GM19372 (cell line): ENCODE data around the gene KCNG2.

Experiments used
- ATAC-seq: cut with Tn5 transposase; IDR thresholded peaks from one replicate; pipeline ENCODE4 v1.9.1; 2021; ENCODE audit warnings: mild to moderate bottlenecking, low read depth, moderate library complexity; ENCODE audit not compliant: unreplicated experiment

KCNG2 gene

DNA sequence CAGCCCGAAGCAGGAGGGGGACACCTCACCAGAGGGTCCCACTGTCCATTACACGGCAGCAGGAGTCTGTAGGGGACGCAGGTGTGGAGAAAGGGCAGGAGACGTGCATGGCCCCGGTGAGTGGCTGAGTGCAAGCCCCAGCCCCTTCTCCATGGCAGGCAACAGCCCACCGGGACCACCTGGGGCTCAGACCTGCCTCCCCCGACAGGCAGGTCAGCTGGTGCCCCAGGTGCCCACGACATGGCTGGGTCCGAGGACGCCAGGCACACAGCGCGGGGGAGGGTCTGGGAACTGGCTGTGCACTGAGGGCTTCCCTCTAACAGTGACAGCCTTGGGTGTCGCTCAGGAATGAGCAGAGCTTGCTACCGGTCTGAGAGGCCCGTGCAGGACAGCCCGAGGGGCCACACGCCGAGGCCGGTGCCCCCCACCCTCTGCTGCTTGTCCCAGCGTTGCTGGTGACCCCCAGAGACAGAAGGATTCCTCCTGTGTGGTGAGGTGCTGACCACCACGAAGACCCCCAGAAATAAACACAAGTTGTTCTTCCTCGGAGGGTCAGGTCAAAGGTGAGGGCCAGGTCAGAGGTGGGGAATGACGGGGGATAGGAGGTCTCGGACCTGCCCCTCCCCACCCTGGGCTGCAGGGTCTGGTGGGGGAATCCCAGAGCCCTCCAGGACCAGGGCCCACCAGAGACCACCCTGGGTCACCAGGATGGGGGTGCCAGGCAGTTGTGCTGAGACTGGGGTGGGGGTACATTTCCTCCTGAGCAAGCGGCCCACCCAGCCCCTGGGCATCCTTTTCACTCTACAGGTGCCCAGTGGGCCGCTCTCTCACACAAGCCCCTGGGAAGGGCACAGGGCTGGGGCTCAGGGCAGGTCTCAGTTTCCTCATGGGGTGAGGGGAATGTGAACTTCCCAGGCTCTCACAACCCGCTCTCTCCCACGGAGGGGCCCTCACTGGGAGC is 103.2 kb downstream of the KCNG2 start:
- no peak for ATAC-seq

DNA sequence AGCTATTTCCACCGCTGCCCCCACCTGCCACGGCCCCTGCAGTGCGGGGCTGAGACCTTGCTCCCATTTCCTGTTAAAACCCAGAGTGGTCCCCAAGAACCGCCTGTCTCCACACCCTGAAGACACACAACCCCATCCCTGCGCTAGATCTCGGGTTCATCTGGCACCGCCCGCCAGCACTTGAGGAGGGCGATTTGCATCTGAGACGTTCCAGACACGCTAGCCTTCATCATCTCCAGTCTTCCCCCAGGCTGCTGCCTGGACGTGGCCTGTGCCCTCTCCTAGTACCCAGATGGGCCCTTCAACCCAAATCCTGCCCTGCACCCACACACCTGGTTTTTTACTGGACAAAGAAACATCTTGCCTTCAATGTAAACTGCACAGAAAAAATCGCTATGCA is 103.9 kb downstream of the KCNG2 start:
- ATAC-seq: no peak

DNA sequence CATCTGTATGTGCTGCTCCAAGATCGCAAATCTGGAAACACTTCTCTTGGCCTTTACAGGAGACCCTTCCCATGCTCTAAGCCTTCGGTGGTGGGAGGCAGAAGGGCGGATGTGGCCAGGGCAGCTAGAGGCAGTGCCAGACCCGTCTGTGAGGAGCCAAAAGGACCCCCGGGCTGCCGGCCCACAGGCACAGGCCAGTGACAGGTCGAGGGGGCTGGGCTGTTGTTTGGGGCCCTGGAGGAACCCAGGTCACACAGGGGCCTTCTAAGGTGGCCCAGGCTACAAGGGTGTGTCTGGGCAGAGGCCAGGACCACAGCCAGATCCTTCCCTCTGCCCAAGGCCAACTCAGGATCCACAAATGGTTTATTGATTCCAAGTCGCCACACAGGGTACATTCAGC is 104.3 kb downstream of the KCNG2 start:
- ATAC-seq: no peak

DNA sequence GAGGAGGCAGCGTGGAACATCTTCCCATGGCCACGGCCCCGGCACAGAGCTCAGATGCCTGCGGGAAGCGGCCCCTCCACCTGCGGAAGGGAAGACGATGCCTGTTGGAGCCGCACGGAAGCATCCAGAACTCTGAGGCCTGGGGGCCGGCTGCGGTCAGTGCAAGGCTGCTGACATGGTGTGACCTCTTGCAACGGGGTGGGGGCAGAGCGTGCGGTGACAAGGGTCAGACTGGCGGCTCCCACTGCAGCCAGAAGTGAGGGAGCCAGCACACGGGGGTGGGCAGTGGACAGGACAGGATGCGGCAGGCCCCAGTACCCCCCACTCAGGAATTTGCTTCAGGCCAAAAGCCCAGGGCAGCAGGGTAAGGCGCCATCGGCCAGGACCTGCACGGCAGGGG is 104.9 kb downstream of the KCNG2 start:
- ATAC-seq: no peak

DNA sequence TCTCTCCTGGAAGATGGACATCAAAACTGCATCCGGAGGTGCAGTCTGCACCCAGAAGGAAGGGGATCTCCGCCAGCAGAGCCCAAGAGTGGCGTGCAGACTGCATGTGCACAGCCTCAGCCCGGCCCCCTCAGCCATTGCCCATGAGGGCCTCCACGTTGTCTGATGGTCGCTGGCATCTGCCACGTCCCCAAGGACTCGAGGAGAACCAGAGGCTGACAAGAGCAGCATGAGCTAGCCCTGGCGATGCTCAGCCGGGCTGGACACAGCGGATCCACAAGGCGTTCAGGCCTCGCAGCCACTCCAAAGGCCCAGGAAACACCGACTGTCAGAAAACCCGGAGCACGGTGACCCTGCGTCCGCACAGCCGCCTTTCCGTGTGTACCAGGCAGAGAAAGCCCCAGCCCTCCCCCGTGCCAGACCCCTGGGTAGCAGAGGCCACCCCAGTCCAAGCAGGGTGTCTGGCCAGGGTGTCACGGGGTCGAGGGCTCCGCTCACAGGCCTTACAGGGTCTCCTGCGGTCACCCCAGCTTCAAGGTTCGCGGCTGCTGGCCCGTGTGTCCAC is 105.4 kb downstream of the KCNG2 start:
- no peak for ATAC-seq

DNA sequence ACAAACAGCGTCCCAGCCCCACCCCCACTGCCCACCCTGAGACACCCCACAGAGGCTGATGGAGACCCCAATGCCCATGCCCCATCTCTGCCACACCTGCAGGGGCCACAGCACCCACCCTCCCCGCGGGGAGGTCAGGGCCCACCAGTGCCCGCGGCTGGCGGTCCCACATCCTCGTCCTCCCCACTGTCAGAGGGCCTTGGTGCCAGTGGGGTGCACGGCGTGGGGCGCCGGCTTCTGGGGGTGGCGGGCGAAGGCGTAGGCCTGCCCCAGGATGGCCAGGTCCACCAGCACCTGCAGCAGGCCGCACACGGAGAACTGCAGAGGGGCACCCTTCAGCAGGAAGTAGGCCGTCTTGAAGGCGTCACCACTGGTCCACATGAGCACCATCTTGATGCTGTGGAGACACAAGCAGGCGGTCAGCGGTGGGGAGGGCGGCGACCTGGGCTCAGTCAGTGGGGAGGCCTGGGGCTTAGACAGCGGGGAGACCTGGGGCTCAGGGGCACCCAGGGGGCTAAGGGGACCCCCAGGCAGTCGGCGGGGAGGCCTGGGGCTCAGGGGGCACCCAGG is 106.1 kb downstream of the KCNG2 start:
- ATAC-seq: no peak

DNA sequence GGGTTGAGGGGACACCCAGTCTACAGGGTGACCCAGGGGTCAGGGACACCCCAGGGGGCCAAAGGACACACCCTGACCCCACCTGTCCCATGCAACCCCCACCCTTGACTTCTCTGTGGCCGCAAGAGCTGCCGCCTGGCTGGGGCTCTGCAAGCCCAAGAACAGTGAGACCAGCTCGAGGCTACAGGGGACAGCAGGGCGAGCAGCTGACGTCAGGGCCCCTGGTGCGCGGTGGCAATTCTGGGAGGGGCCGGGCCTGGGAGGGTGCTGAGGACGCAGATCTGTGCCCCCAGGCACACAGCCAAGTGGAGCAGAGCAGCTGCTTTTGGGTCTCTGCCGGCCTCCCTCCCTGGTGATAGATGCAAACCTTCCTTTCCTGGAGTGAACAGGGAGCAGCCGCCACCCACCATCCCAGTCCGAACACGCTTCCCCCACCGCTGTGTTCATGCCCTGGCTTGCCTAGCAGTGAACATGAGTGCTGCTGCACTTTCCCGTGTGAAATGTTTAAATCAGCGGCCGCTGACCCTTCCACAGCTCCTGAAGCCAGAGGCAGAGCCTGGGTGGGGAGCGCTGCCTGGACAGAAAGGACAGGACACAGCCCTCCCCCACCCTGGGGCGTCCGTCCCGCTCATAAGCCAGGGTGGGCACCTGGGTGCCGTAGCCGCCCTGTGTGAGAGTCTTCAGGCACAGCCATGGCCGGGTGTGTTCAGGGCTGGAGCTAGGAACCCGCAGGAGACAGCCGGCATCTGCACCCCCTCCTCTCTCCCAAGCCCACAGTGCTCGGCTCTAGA is 106.8 kb downstream of the KCNG2 start:
- no peak for ATAC-seq

DNA sequence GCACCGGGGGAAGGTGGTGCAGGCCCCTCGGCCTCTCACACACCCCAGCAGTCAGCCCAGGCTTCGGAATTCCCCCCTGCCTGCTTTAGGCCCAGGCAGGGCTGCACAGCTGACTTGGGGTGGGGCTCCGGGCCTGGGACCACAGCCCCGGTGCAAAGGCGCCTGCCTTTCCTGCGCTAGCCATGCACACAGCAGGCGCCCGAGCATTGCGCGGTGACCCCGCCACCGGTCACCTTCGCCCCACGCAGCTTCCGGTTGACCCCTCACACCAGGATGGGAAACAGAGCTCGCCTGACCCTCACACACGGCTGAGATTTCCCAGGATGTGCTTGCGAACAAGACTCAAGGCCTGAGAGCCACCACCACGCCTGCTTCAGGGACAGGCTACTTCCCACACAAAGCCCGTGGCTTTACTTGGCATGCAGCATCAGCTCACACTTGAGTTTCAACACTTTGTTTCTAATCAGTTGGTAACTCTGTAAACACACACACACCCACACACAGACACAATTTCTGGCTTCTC is 107.7 kb downstream of the KCNG2 start:
- ATAC-seq: no peak

DNA sequence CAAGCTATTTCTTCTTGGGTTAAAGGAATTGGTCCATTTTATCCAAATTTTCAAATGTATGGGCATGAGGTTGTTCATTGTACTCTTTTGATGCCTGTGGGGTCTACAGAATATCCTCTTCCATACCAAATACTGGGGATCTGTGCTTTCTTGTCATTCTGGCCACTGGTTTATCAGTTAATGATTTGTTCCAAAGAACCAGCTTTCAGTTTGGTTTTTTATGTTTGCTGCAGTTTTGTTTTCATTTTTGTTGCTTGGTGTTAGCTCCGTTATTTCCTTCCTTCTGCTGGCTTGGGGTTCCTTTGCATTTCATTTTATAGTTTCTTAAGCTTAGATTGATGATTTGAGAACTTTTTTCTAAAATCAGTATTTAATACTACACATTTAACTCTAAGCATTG is 108.3 kb downstream of the KCNG2 start:
- ATAC-seq: no peak

DNA sequence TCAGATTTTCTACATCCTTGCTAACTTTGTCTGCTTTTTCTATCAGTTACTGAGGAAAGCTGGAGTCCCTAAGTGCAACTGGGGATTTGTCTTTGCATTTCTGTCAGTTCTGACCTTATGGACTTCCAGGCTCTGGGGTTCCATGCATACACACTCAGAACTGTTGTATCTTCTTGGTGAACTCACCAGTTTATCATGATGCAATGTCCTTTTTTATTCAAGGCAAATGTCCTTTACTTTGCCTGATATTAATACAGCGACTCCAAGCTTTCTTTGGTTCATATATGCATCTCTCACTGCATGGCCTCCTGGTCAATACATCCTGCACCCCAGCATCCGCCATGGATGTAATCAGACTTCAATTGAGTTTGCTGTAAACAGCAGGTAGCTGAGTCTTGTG is 109.0 kb downstream of the KCNG2 start:
- no peak for ATAC-seq

DNA sequence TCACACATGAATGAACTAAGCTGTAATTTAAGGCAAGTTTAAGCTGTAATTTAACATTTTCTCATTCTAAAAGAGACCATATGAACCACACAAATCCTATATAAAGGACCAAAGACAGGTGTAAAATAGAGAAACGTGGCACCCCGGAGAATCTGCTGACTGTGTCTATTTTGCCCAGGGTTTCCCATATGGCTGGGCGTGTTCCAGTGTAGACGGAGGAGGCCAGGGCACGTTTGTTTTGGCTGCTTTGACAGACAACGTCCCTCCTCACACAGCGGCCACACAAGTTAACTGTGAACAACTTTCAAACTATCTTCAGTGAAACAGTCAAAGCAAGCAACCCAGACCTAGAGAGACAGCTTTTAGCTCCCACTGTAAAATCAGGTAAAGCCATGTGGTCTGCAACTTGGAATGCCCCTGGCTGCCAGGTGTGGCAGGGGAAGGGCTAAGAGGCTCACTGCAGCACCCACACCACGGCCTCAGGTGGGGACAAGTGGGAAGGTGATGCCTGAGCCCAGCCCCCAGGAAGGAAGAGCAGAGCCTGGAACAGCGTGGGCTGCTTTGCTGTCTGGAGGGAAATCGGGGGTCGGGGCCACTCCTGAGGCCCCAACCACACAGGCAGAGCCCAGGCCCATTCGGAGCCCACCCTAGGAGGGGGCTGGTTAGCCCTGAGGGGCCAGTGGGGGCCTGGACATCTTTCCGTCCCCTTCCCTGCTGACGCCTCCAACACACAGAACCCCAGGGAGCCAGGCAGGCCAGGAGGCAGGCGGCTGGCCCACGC is 113.0 kb downstream of the KCNG2 start:
- no peak for ATAC-seq

DNA sequence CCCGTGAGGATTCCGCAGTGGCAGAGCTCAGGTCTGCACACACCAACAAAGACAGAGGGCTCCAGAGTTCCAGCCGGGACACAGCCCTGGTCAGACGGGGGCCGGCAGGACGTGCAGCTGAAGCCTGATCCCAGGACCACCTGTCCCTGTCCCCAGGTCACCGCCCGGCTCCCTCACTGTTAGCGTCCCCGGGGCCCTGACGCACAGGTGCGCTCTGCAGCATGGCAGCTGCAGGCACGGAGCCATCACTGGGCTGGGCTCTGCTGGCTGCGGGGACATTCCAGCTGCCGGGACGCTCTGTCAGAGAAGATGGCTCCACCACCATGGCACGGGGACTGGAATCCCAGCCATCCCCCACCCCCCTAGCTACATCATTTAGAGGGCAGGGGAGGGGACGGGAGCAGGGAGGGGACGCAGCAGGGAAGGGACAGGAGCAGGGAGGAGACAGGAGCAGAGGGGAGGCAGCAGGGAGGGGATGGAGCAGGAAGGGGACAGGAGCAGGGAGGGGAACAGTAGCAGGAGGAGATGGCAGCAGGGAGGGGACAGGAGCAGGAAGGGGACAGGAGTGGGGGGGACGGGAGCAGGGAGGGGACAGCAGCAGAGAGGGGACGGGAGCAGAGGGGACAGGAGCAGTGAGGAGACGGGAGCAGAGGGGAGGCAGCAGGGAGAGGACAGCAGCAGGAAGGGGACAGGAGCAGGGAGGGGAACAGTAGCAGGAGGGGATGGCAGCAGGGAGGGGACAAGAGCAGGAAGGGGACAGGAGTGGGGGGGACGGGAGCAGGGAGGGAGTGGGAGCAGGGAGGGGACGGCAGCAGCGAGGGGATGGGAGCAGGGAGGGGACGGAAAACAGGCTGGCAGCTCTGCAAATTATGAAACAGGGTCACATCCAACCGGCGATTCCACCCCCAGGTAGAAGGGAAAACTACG is 113.9 kb downstream of the KCNG2 start:
- no peak for ATAC-seq

DNA sequence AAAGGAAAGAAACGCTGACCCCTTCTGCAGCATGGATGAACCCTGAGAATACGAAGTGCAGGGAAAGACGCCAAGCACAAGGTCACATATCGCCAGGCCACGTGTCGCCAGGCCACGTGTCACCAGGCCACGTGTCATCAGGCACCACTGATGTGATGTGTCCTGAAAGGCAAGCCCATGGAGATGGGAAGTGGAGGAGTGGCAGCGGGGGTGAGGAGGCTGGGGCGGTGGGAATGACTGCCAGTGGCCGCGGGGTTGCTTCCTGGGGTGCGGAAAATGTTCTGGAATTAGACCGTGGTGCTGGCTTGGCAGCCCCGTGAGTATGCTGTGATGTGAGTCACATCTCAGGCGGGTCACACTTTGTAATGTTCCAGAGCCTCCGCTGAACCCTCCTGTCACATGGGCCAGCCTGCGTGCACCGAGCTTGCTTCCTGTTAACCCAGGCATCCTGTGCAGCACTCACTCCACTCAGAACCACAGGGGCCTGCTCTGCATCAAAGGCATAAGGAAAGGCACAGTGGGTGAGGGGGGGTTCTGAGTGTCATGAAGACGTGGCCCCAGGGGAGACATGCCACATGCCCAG is 114.8 kb downstream of the KCNG2 start:
- no peak for ATAC-seq

DNA sequence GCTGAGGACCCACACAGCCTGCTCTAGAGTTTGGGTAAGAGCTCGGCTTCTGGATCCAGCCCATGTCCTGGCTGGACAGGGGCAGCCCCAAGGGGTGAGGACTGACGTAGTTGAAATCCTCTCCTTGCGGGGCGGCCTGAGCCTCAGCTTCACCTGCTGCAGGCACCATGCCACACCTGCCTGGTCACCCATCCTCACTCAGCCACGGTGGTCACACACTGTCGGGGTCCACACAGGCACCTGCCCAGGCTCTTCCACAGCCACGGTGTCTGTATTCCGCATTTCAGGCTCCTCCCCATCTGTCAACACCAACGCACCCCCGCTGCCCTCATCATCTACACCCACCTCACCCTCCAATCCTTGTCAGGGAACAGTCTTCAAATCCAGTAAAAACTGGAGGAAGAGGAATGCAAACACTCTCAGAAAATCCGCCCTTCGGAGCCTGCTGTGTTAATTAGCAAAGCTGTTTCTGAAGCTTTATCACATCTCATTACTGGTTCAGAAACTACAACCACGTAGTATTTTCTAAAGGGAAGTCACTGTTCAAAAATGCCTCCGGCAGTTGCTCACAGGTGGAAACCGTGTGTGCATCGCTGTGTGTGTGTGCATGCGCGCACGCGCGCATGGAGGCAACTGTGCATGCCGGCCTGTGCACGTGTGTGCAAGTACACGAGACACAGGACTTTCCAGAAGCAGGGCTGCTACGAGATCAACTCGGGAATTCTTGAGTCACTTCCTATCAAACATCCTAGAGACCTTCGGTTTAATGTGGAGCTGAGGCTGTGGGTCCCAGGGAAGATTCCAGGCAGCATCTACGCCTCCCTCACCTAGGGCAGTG is 115.5 kb downstream of the KCNG2 start:
- ATAC-seq: no peak

DNA sequence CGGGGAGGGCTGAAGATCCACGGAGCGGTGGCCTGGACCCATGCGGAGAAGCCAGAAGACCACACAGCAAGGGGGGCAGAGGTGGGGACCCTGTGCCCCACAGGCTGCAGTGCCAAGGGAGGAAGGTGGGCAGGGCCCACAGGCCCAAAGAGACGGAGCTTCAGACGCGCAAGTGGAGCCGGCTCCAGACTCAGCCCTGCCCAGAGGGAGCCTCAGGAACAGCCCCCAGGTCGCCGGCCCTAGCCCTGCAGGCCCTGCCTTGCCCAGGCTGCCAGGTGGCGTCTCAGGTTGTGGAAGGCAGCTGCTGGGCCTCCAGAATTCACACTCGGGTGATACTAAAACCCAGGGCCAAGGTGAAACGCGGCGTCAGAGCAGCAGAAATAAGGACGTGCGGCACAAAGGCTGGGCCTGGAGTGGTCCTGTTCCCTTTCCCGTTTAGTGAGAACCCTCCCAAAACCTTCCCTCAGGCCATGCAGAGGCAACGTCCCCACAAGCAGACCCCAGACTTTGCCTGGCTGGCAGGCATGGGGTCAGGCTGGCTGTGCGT is 116.9 kb downstream of the KCNG2 start:
- no peak for ATAC-seq

DNA sequence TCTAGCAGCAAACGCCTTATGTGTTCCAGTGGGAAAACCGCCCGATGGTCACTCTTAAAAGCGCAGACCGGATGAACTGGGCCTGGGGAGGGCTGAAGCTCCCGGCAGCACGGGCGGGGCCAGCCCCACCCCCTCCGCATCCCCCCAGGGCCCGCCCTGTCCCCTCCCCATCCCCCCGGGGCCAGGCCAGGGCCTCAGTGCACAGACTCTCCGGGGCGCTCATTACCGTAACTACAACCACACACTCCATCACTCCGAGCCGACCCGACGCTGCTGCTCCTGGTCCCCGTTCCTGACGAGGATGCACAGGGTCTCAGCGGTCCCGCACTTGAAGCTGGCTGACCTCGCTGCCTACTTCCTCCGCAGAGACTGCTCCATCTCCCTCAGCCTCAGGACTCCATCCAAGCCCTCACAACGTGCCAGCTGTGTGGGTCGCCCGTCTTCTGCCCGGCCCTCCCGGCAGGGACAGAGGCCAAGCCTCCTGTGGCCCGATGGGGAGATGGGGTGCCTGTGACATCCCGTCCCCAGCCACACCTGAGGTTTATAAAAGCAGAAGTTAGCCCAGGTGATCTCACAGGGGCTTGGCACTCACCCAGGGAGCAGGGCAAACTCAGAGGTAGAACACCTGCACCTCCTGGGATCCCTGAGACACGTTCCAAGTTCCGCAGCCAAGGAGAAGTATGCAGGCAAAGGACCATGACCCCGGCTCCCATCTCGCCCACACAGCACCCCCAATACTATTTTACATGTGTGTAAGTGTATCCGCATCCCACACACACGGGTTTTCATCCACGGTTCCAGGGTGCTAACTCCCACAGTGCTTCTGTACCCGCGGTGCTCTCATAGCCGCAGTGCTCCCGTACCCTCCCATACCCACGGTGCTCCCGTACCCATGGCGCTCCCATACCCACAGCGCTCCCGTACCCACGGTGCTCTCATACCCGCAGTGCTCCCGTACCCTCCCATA is 117.7 kb downstream of the KCNG2 start:
- no peak for ATAC-seq
